ENCODE measurements around the gene ITGBL1. TPM values are rescaled to one million over a fixed set of nuclear protein-coding genes. Genes with fewer than 3 reads are reported as not detected.

ITGBL1 gene
- total RNA-seq, 1 experiment from 2014 or later, result not detected

DNA sequence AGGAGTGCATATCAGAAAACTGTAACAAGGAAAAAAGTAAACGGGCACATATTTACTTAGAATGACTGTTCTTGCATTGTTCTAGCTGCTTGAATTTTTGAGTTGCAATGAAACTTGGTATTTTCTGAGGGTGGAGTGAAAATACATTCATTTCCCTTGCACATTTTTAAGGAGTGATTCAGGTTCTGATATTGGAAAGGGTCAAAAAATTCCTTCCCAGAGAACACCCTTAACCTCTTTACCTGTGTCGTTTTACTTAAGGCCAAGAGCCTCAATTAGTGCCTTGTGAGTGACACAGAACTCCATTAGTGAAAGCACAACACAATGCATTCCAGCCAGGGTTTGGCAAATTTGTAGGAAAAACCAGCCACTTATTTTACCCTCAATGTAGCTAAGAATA is 2.3 kb downstream of the ITGBL1 start:
- Mint-ChIP-seq H3K27ac (ENCODE audit: unreplicated experiment) (peak overlapping the region; percentile 86), H3K4me1 (ENCODE audit: low read depth, unreplicated experiment) (peaks cover 15% of the 10 kb centered on the region), H3K36me3 (ENCODE audit: insufficient read depth, unreplicated experiment) (no peaks in the 10 kb centered on the region), H3K4me3 (ENCODE audit: low read depth, unreplicated experiment) (no peak overlapping the region), H3K27me3 (ENCODE audit: unreplicated experiment) (no peaks in the 10 kb centered on the region), H3K9me3 (ENCODE audit: low read depth, unreplicated experiment) (no peaks in the 10 kb centered on the region)
- intact Hi-C loops (cut with micrococcal nuclease; ENCODE audit: unreplicated experiment), result loop anchor here (5.0 kb wide), 1 partner anchor 37 kb away; the partner anchor contains the start of gene NALCN
- TF ChIP-seq, protein P1, sequence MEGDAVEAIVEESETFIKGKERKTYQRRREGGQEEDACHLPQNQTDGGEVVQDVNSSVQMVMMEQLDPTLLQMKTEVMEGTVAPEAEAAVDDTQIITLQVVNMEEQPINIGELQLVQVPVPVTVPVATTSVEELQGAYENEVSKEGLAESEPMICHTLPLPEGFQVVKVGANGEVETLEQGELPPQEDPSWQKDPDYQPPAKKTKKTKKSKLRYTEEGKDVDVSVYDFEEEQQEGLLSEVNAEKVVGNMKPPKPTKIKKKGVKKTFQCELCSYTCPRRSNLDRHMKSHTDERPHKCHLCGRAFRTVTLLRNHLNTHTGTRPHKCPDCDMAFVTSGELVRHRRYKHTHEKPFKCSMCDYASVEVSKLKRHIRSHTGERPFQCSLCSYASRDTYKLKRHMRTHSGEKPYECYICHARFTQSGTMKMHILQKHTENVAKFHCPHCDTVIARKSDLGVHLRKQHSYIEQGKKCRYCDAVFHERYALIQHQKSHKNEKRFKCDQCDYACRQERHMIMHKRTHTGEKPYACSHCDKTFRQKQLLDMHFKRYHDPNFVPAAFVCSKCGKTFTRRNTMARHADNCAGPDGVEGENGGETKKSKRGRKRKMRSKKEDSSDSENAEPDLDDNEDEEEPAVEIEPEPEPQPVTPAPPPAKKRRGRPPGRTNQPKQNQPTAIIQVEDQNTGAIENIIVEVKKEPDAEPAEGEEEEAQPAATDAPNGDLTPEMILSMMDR (IDR thresholded peaks at IDR 0.05; ENCODE audit: unreplicated experiment), result no peak
- no TSS peak for BruUV-seq (replicated peaks)
- CTCF ChIA-PET, result no interaction called here
- no peak for DNase-seq

DNA sequence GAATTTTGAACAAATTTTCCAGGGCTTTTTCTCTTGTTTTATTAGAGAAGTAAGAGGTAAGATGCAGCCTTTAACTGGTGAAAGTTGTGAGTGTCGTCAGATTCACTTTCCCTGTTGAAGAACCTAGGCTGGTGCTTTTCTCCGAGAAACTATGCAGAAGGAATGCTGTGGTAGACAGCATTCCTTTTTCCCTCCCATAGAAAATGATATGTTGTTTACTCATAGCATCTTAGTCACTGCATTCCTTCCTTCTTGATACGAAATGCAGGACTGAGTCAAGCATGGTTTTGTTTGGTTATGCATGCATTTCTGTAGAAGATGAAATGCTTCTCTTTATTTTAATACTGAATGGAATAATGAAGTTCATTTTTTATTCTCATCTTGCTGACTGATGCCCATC is 3.4 kb downstream of the ITGBL1 start:
- Mint-ChIP-seq H3K4me3 (ENCODE audit: low read depth, unreplicated experiment) (no peak overlapping the region), H3K4me1 (ENCODE audit: low read depth, unreplicated experiment) (peaks cover 15% of the 10 kb centered on the region), H3K36me3 (ENCODE audit: insufficient read depth, unreplicated experiment) (no peaks in the 10 kb centered on the region), H3K27me3 (ENCODE audit: unreplicated experiment) (no peaks in the 10 kb centered on the region), H3K27ac (ENCODE audit: unreplicated experiment) (no peak overlapping the region), H3K9me3 (ENCODE audit: low read depth, unreplicated experiment) (peaks cover 4% of the 10 kb centered on the region)
- CTCF ChIA-PET, result no interaction called here
- DNase-seq, result no peak
- TF ChIP-seq, protein P1 (IDR thresholded peaks at IDR 0.05; ENCODE audit: unreplicated experiment), result no peak
- intact Hi-C loops (cut with micrococcal nuclease; ENCODE audit: unreplicated experiment), result no loop called here
- BruUV-seq (replicated peaks), result no TSS peak

DNA sequence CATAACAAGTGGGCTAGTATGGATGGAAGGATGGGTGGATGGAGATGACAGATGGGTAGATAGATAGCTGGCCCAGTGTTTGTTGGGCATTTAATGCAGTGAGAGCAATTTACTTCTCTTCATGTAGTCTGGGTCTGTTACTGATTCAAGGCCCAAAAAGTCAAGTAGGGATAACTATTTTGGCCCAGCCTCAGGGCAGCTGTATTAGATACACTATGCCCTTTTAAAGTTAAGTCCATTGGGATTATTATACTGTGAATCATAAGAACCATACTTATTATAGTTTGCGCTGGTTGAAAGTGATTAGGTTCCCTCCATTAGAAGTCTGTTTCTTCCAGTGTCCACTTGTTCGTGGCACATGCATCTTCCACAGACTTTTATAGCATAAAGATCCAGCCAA is 4.7 kb downstream of the ITGBL1 start:
- no peaks in the 10 kb centered on the region for H3K36me3 Mint-ChIP-seq (ENCODE audit: insufficient read depth, unreplicated experiment)
- no peak overlapping the region for H3K4me3 Mint-ChIP-seq (ENCODE audit: low read depth, unreplicated experiment)
- CTCF ChIA-PET, result no interaction called here
- H3K27me3 Mint-ChIP-seq (ENCODE audit: unreplicated experiment), result no peaks in the 10 kb centered on the region
- TF ChIP-seq, protein P1 (IDR thresholded peaks at IDR 0.05; ENCODE audit: unreplicated experiment), result no peak
- peaks cover 4% of the 10 kb centered on the region for H3K9me3 Mint-ChIP-seq (ENCODE audit: low read depth, unreplicated experiment)
- BruUV-seq (replicated peaks), result no TSS peak
- intact Hi-C loops (cut with micrococcal nuclease; ENCODE audit: unreplicated experiment), result no loop called here
- H3K4me1 Mint-ChIP-seq (ENCODE audit: low read depth, unreplicated experiment), result peaks cover 7% of the 10 kb centered on the region
- no peak overlapping the region for H3K27ac Mint-ChIP-seq (ENCODE audit: unreplicated experiment)
- DNase-seq, result no peak

DNA sequence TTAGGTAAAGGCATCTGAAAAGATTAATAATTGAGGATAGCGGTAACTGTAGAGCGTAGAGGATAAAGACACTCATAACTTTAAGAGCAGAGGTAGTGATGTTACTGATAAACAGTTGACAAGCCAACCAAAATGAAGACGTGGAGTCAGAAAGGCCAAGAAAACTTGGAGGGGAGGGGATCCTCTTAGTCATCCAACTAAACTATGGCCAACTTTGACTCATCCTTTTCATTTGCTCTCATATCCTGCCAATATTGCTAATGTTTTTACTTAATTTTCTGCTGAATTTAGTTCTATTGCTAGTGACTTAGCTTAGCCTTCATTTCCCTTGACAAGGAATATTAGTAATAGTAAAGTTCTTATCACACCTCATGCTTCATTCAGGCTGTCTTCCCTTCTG is 13.4 kb downstream of the ITGBL1 start:
- TF ChIP-seq, protein P1 (IDR thresholded peaks at IDR 0.05; ENCODE audit: unreplicated experiment), result no peak
- Mint-ChIP-seq H3K4me1 (ENCODE audit: low read depth, unreplicated experiment) (no peaks in the 10 kb centered on the region), H3K27me3 (ENCODE audit: unreplicated experiment) (no peaks in the 10 kb centered on the region), H3K27ac (ENCODE audit: unreplicated experiment) (no peak overlapping the region), H3K4me3 (ENCODE audit: low read depth, unreplicated experiment) (no peak overlapping the region), H3K36me3 (ENCODE audit: insufficient read depth, unreplicated experiment) (no peaks in the 10 kb centered on the region), H3K9me3 (ENCODE audit: low read depth, unreplicated experiment) (no peaks in the 10 kb centered on the region)
- CTCF ChIA-PET, result no interaction called here
- no TSS peak for BruUV-seq (replicated peaks)
- DNase-seq, result no peak
- intact Hi-C loops (cut with micrococcal nuclease; ENCODE audit: unreplicated experiment), result no loop called here

Measured in Calu3 (cell line).